K562 (cell line): ENCODE data around the gene RACK1. TPM values are rescaled to one million over a fixed set of nuclear protein-coding genes. Genes with fewer than 3 reads are reported as not detected.

Experiments used
- DMBX1 ChIP-seq: fragments of 250-450 bp; sonication (Bioruptor Pico); IDR thresholded peaks from 2 replicates; pipeline ENCODE4 v1.8.0; 2022; ENCODE audit warnings: inconsistent platforms, mild to moderate bottlenecking, moderate library complexity, borderline replicate concordance
- HCFC1 ChIP-seq: IDR thresholded peaks from 2 replicates; pipeline ENCODE4 v1.6.1; 2012; ENCODE audit warnings: low read depth, low read length, improper control_type of control experiment
- HNRNPL ChIP-seq: fragments of 200-400 bp; formaldehyde crosslinking; IDR thresholded peaks from 2 replicates; pipeline ENCODE4 v1.6.1; 2017; ENCODE audit warnings: low read depth, mild to moderate bottlenecking, low read length
- LARP7 ChIP-seq: fragments of 450-650 bp; IDR thresholded peaks from 2 replicates; pipeline ENCODE4 v1.6.1; 2016
- MEF2A ChIP-seq: IDR thresholded peaks from 2 replicates; pipeline ENCODE4 v1.6.1; 2011; ENCODE audit warnings: low read depth, mild to moderate bottlenecking, low read length, moderate library complexity; ENCODE audit not compliant: control insufficient read depth
- RBM15 ChIP-seq: fragments of 200-400 bp; formaldehyde crosslinking; IDR thresholded peaks from 2 replicates; pipeline ENCODE4 v1.6.1; 2018; ENCODE audit warnings: mild to moderate bottlenecking, low read length, moderate library complexity; ENCODE audit not compliant: insufficient read depth
- RUNX1 ChIP-seq: sonication (generic); IDR thresholded peaks from 2 replicates; pipeline ENCODE4 v1.6.1; 2016; ENCODE audit warnings: antibody characterized with exemption, low read depth
- STAT5B ChIP-seq: fragments of 250-450 bp; sonication (Bioruptor Pico); IDR thresholded peaks from 2 replicates; pipeline ENCODE4 v1.8.0; 2021; ENCODE audit warnings: mild to moderate bottlenecking, inconsistent platforms
- TCF3 ChIP-seq: sonication (generic); formaldehyde crosslinking; IDR thresholded peaks from 2 replicates; pipeline ENCODE4 v1.4.0; 2020; ENCODE audit warnings: mild to moderate bottlenecking, missing genetic modification reagents
- TCF7 ChIP-seq: sonication (generic); IDR thresholded peaks from 2 replicates; pipeline ENCODE4 v1.6.1; 2016; ENCODE audit warnings: antibody characterized with exemption, borderline replicate concordance
- YY1 ChIP-seq, 3 experiments: IDR thresholded peaks; 2 replicates each; pipeline ENCODE4 v1.6.1; 2011; ENCODE audit warnings: low read length in 2 of 3, mild to moderate bottlenecking in 2 of 3, moderate library complexity in 2 of 3, borderline replicate concordance in 1 of 3, control low read depth in 1 of 3, low read depth in 1 of 3; ENCODE audit not compliant: insufficient read depth in 3 of 3, insufficient replicate concordance in 2 of 3, control insufficient read depth in 1 of 3, insufficient read length in 1 of 3; ENCODE audit errors: extremely low read depth in 1 of 3
- ZBTB7A ChIP-seq: IDR thresholded peaks from 2 replicates; pipeline ENCODE4 v1.6.1; 2011; ENCODE audit warnings: low read depth, mild to moderate bottlenecking, low read length, moderate library complexity, borderline replicate concordance; ENCODE audit not compliant: control insufficient read depth
- ZNF41 ChIP-seq: fragments of 250-450 bp; sonication (Bioruptor Pico); conservative IDR thresholded peaks from 2 replicates; pipeline ENCODE4 v1.4.0; 2020; ENCODE audit warnings: mild to moderate bottlenecking
- ZNF57 ChIP-seq: fragments of 450-650 bp; formaldehyde crosslinking; IDR thresholded peaks from 2 replicates; pipeline ENCODE4 v1.4.0; 2020; ENCODE audit warnings: mild to moderate bottlenecking, moderate library complexity
- ZNF766 ChIP-seq: fragments of 200-800 bp; sonication (Bioruptor generic); conservative IDR thresholded peaks from 2 replicates; pipeline ENCODE4 v1.6.1; 2016; ENCODE audit warnings: missing genetic modification characterization, missing compliant biosample characterization
- polyA plus RNA-seq, 8 experiments: library from polyadenylated mRNA; depleted of rRNA in 4 of 8; stranded (reverse) in 5 of 8; unstranded in 3 of 8; fragments of >200 nt; fragmentation: Nextera tagmentation in 2 of 8; fragmentation: Illumina TruSeq in 1 of 8; extraction: Ambion mirVana in 2 of 8; extraction: Trizol in 1 of 8; gene quantifications; 2 replicates each; pipeline versions ENCODE4 v1.2.1 to v1.2.3, GENCODE V29; 2011 to 2014; ENCODE audit warnings: inconsistent platforms in 1 of 8, missing spikeins in 1 of 8
- total RNA-seq, 7 experiments: library from RNA; depleted of rRNA in 6 of 7; stranded (reverse); fragments of >200 nt in 6 of 7; fragmentation: Illumina TruSeq in 2 of 7; extraction: Trizol in 2 of 7; gene quantifications; 2 replicates each; pipeline versions ENCODE4 v1.2.1 to v1.2.3, GENCODE V29; 2011 to 2021; ENCODE audit warnings: low replicate concordance in 1 of 7
- TF ChIP-seq, protein P1 (sequence below): fragments of 150-350 bp; IDR thresholded peaks from 2 replicates; pipeline ENCODE4 v1.6.1; 2014; ENCODE audit warnings: low read depth, mild to moderate bottlenecking, low read length, borderline replicate concordance
- TF ChIP-seq, protein P2 (sequence below): fragments of 450-650 bp; conservative IDR thresholded peaks from 2 replicates; pipeline ENCODE4 v1.6.1; 2016; ENCODE audit warnings: missing genetic modification characterization, low read depth, mild to moderate bottlenecking, missing compliant biosample characterization, moderate library complexity
- TF ChIP-seq, protein P3 (sequence below): sonication (generic); formaldehyde crosslinking; IDR thresholded peaks from 2 replicates; pipeline ENCODE4 v1.8.0; 2023; ENCODE audit warnings: mild to moderate bottlenecking, missing genetic modification reagents

The RACK1 gene
- total and polyA plus RNA-seq, 9 of the 15 experiments (the other 6 are each of a cell fraction or from before 2014, with no cell fraction given): 2,303 to 5,311 (median 3,833) TPM

- TF ChIP-seq YY1 (IDR thresholded peaks at IDR 0.05; ENCODE audit: borderline replicate concordance in 1 of 3, control insufficient read depth in 1 of 3, extremely low read depth in 1 of 3, insufficient read depth in 3 of 3, insufficient read length in 1 of 3, insufficient replicate concordance in 2 of 3, low read depth in 1 of 3, low read length in 2 of 3) (peak; percentile 78 to 96 (median 96)), DMBX1 (CRISPR knock-in tag) (no peak), STAT5B (no peak), ZBTB7A (peak; percentile 74), RBM15 (no peak), HCFC1 (peak; percentile 60), TCF3 (CRISPR knock-in tag) (no peak; the same call in 1 of the 2 replicates), LARP7 (no peak), ZNF41 (CRISPR knock-in tag) (no peak), TCF7 (0 out of 2 replicates have a peak, but pooled peaks have one; percentile 15), RUNX1 (no peak), ZNF57 (CRISPR knock-in tag) (no peak), ZNF766 (CRISPR knock-in tag) (peak; percentile 92), MEF2A (no peak), HNRNPL (peak; percentile 86)
- TF ChIP-seq, protein P1, sequence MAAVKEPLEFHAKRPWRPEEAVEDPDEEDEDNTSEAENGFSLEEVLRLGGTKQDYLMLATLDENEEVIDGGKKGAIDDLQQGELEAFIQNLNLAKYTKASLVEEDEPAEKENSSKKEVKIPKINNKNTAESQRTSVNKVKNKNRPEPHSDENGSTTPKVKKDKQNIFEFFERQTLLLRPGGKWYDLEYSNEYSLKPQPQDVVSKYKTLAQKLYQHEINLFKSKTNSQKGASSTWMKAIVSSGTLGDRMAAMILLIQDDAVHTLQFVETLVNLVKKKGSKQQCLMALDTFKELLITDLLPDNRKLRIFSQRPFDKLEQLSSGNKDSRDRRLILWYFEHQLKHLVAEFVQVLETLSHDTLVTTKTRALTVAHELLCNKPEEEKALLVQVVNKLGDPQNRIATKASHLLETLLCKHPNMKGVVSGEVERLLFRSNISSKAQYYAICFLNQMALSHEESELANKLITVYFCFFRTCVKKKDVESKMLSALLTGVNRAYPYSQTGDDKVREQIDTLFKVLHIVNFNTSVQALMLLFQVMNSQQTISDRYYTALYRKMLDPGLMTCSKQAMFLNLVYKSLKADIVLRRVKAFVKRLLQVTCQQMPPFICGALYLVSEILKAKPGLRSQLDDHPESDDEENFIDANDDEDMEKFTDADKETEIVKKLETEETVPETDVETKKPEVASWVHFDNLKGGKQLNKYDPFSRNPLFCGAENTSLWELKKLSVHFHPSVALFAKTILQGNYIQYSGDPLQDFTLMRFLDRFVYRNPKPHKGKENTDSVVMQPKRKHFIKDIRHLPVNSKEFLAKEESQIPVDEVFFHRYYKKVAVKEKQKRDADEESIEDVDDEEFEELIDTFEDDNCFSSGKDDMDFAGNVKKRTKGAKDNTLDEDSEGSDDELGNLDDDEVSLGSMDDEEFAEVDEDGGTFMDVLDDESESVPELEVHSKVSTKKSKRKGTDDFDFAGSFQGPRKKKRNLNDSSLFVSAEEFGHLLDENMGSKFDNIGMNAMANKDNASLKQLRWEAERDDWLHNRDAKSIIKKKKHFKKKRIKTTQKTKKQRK: no peak
- TF ChIP-seq, protein P2, sequence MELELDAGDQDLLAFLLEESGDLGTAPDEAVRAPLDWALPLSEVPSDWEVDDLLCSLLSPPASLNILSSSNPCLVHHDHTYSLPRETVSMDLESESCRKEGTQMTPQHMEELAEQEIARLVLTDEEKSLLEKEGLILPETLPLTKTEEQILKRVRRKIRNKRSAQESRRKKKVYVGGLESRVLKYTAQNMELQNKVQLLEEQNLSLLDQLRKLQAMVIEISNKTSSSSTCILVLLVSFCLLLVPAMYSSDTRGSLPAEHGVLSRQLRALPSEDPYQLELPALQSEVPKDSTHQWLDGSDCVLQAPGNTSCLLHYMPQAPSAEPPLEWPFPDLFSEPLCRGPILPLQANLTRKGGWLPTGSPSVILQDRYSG (tag): no peak
- TF ChIP-seq, protein P3, sequence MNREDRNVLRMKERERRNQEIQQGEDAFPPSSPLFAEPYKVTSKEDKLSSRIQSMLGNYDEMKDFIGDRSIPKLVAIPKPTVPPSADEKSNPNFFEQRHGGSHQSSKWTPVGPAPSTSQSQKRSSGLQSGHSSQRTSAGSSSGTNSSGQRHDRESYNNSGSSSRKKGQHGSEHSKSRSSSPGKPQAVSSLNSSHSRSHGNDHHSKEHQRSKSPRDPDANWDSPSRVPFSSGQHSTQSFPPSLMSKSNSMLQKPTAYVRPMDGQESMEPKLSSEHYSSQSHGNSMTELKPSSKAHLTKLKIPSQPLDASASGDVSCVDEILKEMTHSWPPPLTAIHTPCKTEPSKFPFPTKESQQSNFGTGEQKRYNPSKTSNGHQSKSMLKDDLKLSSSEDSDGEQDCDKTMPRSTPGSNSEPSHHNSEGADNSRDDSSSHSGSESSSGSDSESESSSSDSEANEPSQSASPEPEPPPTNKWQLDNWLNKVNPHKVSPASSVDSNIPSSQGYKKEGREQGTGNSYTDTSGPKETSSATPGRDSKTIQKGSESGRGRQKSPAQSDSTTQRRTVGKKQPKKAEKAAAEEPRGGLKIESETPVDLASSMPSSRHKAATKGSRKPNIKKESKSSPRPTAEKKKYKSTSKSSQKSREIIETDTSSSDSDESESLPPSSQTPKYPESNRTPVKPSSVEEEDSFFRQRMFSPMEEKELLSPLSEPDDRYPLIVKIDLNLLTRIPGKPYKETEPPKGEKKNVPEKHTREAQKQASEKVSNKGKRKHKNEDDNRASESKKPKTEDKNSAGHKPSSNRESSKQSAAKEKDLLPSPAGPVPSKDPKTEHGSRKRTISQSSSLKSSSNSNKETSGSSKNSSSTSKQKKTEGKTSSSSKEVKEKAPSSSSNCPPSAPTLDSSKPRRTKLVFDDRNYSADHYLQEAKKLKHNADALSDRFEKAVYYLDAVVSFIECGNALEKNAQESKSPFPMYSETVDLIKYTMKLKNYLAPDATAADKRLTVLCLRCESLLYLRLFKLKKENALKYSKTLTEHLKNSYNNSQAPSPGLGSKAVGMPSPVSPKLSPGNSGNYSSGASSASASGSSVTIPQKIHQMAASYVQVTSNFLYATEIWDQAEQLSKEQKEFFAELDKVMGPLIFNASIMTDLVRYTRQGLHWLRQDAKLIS (CRISPR knock-in tag): peak; percentile 92
Observed at GRCh38 chr5:181191526-181192336, 52.0 kb downstream of the RACK1 start (continued).
